ENCODE results near the gene DNAJC1. TPM values are rescaled to one million over a fixed set of nuclear protein-coding genes. Genes with fewer than 3 reads are reported as not detected.

The DNAJC1 gene
- total and polyA plus RNA-seq, 4 donors: 21.2 to 48.1 (median 32.5) TPM

DNA sequence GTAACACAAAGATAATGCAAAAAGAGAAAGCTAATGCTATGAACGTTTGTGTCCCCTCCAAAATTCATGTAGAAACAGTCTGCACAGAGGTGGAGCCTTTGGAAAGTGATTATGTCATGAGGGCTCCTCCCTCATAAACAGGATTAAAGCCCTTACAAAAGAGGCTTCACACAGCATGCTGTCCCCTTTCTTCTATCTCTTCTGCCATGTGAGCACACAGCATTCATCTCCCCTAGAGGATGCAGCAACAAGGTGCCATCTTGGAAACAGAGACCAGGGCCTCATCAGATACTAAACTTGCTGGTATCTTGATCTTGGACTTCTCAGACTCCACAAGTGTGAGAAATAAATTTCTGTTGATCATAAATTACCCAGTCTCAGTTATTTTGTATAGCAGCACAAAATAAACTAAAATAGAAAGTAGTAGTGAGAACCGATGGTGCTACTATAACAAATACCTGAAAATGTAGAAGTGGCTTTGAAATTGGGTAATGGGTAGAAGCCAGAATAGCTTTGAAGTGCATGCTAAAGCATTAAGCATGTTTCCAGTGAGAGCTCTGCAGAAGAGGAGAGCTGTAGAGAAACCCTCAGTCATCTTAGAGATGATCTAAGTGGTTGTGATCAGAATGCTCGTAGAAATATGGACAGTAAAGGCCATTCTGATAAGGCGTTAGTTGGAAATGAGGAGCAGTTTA, 108.7 kb downstream of the DNAJC1 start:
- Histone ChIP-seq H3K27ac (ENCODE audit: low read depth in 1 of 2, low read length in 2 of 2) (no peak overlapping the region), H3K27me3 (ENCODE audit: control insufficient read depth in 4 of 4, insufficient read depth in 4 of 4, low read length in 3 of 4) (no peaks in the 10 kb centered on the region), H3K9ac (ENCODE audit: low read depth in 1 of 2, low read length in 2 of 2) (no peak overlapping the region), H3K4me3 (ENCODE audit: low read depth in 1 of 3, low read length in 3 of 3) (no peak overlapping the region), H3K9me3 (ENCODE audit: control insufficient read depth in 4 of 4, low read length in 3 of 4) (peaks cover 0 to 1% (median 0%) of the 10 kb centered on the region in 4 donors), H3K4me1 (ENCODE audit: control insufficient read depth in 4 of 4, insufficient read depth in 4 of 4, low read length in 3 of 4) (peaks cover 0 to 2% (median 0%) of the 10 kb centered on the region in 4 donors), H3K36me3 (ENCODE audit: control insufficient read depth in 4 of 4, insufficient read depth in 3 of 4, low read depth in 1 of 4, low read length in 3 of 4) (peaks cover 2 to 7% (median 4%) of the 10 kb centered on the region in 4 donors)
- TF ChIP-seq HNF4A (conservative IDR thresholded peaks at IDR 0.05): no peak
- 95% methylated on average over 4 of the region's 4 CpGs for WGBS
- no peak for DNase-seq (ENCODE audit: low spot score)

DNA sequence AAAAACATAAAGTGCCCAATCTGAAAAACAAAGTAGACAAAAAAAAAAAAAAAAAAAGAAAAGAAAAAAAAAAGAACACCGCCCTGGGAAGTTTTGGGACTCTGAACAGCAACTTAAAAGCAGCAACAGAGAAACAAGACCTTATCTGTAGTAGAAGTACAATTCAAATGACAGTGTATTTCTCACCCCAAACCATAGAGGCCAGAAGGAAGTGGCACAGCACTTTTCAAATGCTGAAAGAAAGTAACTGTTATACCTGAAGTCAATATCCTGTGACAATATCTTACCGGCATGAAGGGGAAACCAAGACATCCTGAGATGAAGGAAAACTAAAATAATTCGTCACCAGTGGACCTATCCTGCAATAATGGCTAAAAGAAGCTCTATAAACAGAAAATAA, 112.1 kb downstream of the DNAJC1 start:
- H3K9ac ChIP-seq (ENCODE audit: low read depth in 1 of 2, low read length in 2 of 2): no peak overlapping the region
- H3K36me3 ChIP-seq (ENCODE audit: control insufficient read depth in 4 of 4, insufficient read depth in 3 of 4, low read depth in 1 of 4, low read length in 3 of 4): peaks cover 0 to 3% (median 1%) of the 10 kb centered on the region in 4 donors
- no peaks in the 10 kb centered on the region for H3K27me3 ChIP-seq (ENCODE audit: control insufficient read depth in 4 of 4, insufficient read depth in 4 of 4, low read length in 3 of 4)
- 94% methylated on average over 3 of the region's 3 CpGs for WGBS
- no peak for TF ChIP-seq NR2F2 (IDR thresholded peaks at IDR 0.05)
- TF ChIP-seq, protein P1, sequence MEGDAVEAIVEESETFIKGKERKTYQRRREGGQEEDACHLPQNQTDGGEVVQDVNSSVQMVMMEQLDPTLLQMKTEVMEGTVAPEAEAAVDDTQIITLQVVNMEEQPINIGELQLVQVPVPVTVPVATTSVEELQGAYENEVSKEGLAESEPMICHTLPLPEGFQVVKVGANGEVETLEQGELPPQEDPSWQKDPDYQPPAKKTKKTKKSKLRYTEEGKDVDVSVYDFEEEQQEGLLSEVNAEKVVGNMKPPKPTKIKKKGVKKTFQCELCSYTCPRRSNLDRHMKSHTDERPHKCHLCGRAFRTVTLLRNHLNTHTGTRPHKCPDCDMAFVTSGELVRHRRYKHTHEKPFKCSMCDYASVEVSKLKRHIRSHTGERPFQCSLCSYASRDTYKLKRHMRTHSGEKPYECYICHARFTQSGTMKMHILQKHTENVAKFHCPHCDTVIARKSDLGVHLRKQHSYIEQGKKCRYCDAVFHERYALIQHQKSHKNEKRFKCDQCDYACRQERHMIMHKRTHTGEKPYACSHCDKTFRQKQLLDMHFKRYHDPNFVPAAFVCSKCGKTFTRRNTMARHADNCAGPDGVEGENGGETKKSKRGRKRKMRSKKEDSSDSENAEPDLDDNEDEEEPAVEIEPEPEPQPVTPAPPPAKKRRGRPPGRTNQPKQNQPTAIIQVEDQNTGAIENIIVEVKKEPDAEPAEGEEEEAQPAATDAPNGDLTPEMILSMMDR (IDR thresholded peaks at IDR 0.05; ENCODE audit: low read depth, low read length, missing input control): no peak
- no peak for TF ChIP-seq TAF1 (conservative IDR thresholded peaks at IDR 0.05)
- TF ChIP-seq JUND (IDR thresholded peaks at IDR 0.05): no peak
- TF ChIP-seq, protein P2, sequence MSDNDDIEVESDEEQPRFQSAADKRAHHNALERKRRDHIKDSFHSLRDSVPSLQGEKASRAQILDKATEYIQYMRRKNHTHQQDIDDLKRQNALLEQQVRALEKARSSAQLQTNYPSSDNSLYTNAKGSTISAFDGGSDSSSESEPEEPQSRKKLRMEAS (IDR thresholded peaks at IDR 0.05): no peak
- TF ChIP-seq RAD21 (IDR thresholded peaks at IDR 0.05): no peak
- no peak for TF ChIP-seq RXRA (IDR thresholded peaks at IDR 0.05)
- no peak for TF ChIP-seq YY1 (IDR thresholded peaks at IDR 0.05)
- TF ChIP-seq HNF4A (conservative IDR thresholded peaks at IDR 0.05): no peak
- TF ChIP-seq, protein P3, sequence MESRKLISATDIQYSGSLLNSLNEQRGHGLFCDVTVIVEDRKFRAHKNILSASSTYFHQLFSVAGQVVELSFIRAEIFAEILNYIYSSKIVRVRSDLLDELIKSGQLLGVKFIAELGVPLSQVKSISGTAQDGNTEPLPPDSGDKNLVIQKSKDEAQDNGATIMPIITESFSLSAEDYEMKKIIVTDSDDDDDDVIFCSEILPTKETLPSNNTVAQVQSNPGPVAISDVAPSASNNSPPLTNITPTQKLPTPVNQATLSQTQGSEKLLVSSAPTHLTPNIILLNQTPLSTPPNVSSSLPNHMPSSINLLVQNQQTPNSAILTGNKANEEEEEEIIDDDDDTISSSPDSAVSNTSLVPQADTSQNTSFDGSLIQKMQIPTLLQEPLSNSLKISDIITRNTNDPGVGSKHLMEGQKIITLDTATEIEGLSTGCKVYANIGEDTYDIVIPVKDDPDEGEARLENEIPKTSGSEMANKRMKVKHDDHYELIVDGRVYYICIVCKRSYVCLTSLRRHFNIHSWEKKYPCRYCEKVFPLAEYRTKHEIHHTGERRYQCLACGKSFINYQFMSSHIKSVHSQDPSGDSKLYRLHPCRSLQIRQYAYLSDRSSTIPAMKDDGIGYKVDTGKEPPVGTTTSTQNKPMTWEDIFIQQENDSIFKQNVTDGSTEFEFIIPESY (IDR thresholded peaks at IDR 0.05): no peak
- TF ChIP-seq, protein P4, sequence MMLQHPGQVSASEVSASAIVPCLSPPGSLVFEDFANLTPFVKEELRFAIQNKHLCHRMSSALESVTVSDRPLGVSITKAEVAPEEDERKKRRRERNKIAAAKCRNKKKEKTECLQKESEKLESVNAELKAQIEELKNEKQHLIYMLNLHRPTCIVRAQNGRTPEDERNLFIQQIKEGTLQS (IDR thresholded peaks at IDR 0.05): no peak
- TF ChIP-seq EGR1 (IDR thresholded peaks at IDR 0.05; ENCODE audit: low read depth in 2 of 2): no peak
- no peak for TF ChIP-seq FOXA1 (IDR thresholded peaks at IDR 0.05)
- TF ChIP-seq SP1 (IDR thresholded peaks at IDR 0.05): no peak
- no peak for TF ChIP-seq HNF4G (IDR thresholded peaks at IDR 0.05)
- TF ChIP-seq GABPA (IDR thresholded peaks at IDR 0.05 in 1 of 2, conservative IDR thresholded peaks at IDR 0.05 in 1 of 2): no peak
- peaks cover 0 to 1% (median 0%) of the 10 kb centered on the region in 4 donors for H3K9me3 ChIP-seq (ENCODE audit: control insufficient read depth in 4 of 4, low read length in 3 of 4)
- no peak for DNase-seq (ENCODE audit: low spot score)
- no peak overlapping the region for H3K27ac ChIP-seq (ENCODE audit: low read depth in 1 of 2, low read length in 2 of 2)
- H3K4me3 ChIP-seq (ENCODE audit: low read depth in 1 of 3, low read length in 3 of 3): no peak overlapping the region
- H3K4me1 ChIP-seq (ENCODE audit: control insufficient read depth in 4 of 4, insufficient read depth in 4 of 4, low read length in 3 of 4): peaks cover 0 to 2% (median 0%) of the 10 kb centered on the region in 4 donors

Measured in liver (tissue), 9 donors.